ENCODE measurements around the gene SELENOT.

SELENOT gene

DNA sequence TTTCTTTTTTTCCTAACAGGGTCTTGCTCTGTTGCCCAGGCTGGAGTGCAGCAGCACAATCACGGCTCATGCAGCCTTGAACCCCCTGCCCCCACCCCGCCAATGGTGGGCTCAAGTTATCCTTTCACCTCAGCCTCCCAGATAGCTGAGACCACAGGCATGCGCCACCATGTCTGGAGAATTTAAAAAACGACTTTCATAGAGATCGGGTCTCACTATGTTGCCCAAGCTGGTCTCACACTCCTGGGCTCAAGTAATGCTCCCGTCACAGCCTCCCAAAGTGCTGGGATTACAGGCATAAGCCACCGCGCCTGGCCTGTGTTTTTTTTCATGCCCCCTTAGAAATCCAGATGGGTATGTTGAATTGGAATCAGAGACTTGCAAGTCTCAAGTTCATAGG, 60.3 kb downstream of the SELENOT start:
- DNase-seq (ENCODE audit: low spot score) = no peak

DNA sequence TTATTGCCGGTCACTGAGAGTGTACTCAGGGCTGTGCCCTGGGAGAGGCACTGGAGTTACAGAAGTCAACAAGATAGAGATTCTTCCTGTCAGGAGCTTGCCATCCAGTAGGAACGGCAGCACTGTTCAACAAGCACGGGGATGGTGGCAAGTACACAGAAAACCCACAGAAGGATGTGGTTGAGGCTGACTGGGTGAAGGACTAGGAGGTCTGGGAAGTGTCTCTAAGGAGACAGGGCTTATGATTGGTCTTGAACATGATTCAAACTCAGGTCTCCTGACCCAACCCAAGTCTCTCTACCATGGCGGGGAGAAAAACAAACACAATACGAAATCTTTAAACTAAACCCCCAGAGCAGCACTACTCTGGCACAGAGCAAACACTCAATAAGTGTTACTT, 63.0 kb downstream of the SELENOT start:
- no peak for DNase-seq (ENCODE audit: low spot score)

- no peak for DNase-seq (ENCODE audit: low spot score)
These were observed 70.8 kb downstream of the SELENOT start for GRCh38 chr3:150673966-150674365.

DNA sequence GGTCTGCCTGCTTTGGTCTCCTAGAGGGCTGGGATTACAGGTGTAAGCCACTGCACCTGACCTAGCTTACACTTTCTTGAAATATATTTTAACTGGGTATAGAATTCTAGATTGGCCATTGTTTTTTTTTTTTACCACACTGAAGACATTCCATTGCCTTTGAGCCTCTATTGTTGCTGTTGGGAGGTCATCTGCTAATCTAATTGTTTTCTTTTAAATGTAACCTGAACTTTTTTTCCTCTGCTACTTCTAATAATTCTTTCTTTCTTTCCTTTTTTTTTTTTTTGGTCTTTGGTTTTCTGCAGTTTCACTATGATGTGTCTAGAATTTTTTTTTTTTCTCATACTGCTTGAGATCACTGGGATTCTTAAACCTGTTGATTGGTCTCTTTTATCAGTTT, 72.5 kb downstream of the SELENOT start:
- no peak for DNase-seq (ENCODE audit: low spot score)
